Measurements from ENCODE around the gene EDARADD. TPM values are rescaled to one million over a fixed set of nuclear protein-coding genes. Genes with fewer than 3 reads are reported as not detected.

Gene EDARADD
- total RNA-seq, 1 experiment from 2014 or later, result 0.65 TPM

GRCh38 chr1:236467327-236467641 is 73.2 kb downstream of the EDARADD start:
- no peaks in the 10 kb centered on the region for H3K36me3 Mint-ChIP-seq (ENCODE audit: insufficient read depth, unreplicated experiment)
- no peak for DNase-seq (ENCODE audit: unreplicated experiment)
- no TSS peak for BruUV-seq (replicated peaks)
- CTCF ChIA-PET, result interaction anchor here (0.6 to 1.2 kb wide), 2 partner anchors 21 to 867 kb away, joined by 3 to 4 read pairs; no protein-coding TSS in a partner anchor
- H3K27me3 Mint-ChIP-seq (ENCODE audit: insufficient read depth, unreplicated experiment), result no peaks in the 10 kb centered on the region
- H3K27ac Mint-ChIP-seq (ENCODE audit: low read depth, unreplicated experiment), result no peak overlapping the region
- no peaks in the 10 kb centered on the region for H3K9me3 Mint-ChIP-seq (ENCODE audit: unreplicated experiment)
- intact Hi-C loops (cut with micrococcal nuclease), result no loop called here
- no peak for TF ChIP-seq CTCF (IDR thresholded peaks at IDR 0.05; ENCODE audit: unreplicated experiment)
- no peak overlapping the region for H3K4me3 Mint-ChIP-seq (ENCODE audit: unreplicated experiment)
- POLR2A ChIA-PET, result interaction anchor here (0.6 kb wide), 2 partner anchors 18 to 186 kb away, joined by 3 to 5 read pairs; no protein-coding TSS in a partner anchor
- H3K4me1 Mint-ChIP-seq (ENCODE audit: insufficient read depth, unreplicated experiment), result peaks cover 16% of the 10 kb centered on the region

- intact Hi-C loops (cut with micrococcal nuclease), result no loop called here
- DNase-seq (ENCODE audit: unreplicated experiment), result no peak
- BruUV-seq (replicated peaks), result no TSS peak
- Mint-ChIP-seq H3K36me3 (ENCODE audit: insufficient read depth, unreplicated experiment) (no peaks in the 10 kb centered on the region), H3K9me3 (ENCODE audit: unreplicated experiment) (no peaks in the 10 kb centered on the region), H3K4me3 (ENCODE audit: unreplicated experiment) (no peak overlapping the region), H3K27ac (ENCODE audit: low read depth, unreplicated experiment) (no peak overlapping the region), H3K27me3 (ENCODE audit: insufficient read depth, unreplicated experiment) (no peaks in the 10 kb centered on the region), H3K4me1 (ENCODE audit: insufficient read depth, unreplicated experiment) (peaks cover 16% of the 10 kb centered on the region)
- CTCF ChIA-PET, result interaction anchor here (0.7 to 1.2 kb wide), 2 partner anchors 14 to 17 kb away, joined by 4 read pairs; no protein-coding TSS in a partner anchor
- POLR2A ChIA-PET, result interaction anchor here (0.6 kb wide), 1 partner anchor 18 kb away, joined by 3 read pairs; no protein-coding TSS in a partner anchor
- TF ChIP-seq CTCF (IDR thresholded peaks at IDR 0.05; ENCODE audit: unreplicated experiment), result no peak
Observed at GRCh38 chr1:236468625-236469024, 74.5 kb downstream of the EDARADD start.

GRCh38 chr1:236469466-236469865 is 75.4 kb downstream of the EDARADD start:
- H3K27ac Mint-ChIP-seq (ENCODE audit: low read depth, unreplicated experiment), result no peak overlapping the region
- no peak overlapping the region for H3K4me3 Mint-ChIP-seq (ENCODE audit: unreplicated experiment)
- CTCF ChIA-PET, result interaction anchor here (0.7 to 1.2 kb wide), 4 partner anchors 13 to 363 kb away, joined by 3 to 4 read pairs (median 3); no protein-coding TSS in a partner anchor

GRCh38 chr1:236471096-236471495 is 77.0 kb downstream of the EDARADD start:
- ChIA-PET POLR2A (interaction anchor here (0.6 kb wide), 1 partner anchor 20 kb away, joined by 3 read pairs; no protein-coding TSS in a partner anchor), CTCF (interaction anchor here (1.0 to 2.6 kb wide), 2 partner anchors 12 to 18 kb away, joined by 4 to 12 read pairs; no protein-coding TSS in a partner anchor)
- Mint-ChIP-seq H3K4me1 (ENCODE audit: insufficient read depth, unreplicated experiment) (peaks cover 5% of the 10 kb centered on the region), H3K27ac (ENCODE audit: low read depth, unreplicated experiment) (no peak overlapping the region), H3K36me3 (ENCODE audit: insufficient read depth, unreplicated experiment) (no peaks in the 10 kb centered on the region), H3K4me3 (ENCODE audit: unreplicated experiment) (no peak overlapping the region), H3K27me3 (ENCODE audit: insufficient read depth, unreplicated experiment) (no peaks in the 10 kb centered on the region), H3K9me3 (ENCODE audit: unreplicated experiment) (no peaks in the 10 kb centered on the region)
- intact Hi-C loops (cut with micrococcal nuclease), result no loop called here
- no peak for DNase-seq (ENCODE audit: unreplicated experiment)
- no peak for TF ChIP-seq CTCF (IDR thresholded peaks at IDR 0.05; ENCODE audit: unreplicated experiment)
- no TSS peak for BruUV-seq (replicated peaks)

More at GRCh38 chr1:236469466-236469865, 75.4 kb downstream of the EDARADD start:
- intact Hi-C loops (cut with micrococcal nuclease), result no loop called here
- BruUV-seq (replicated peaks), result no TSS peak
- DNase-seq (ENCODE audit: unreplicated experiment), result no peak
- H3K4me1 Mint-ChIP-seq (ENCODE audit: insufficient read depth, unreplicated experiment), result peaks cover 16% of the 10 kb centered on the region
- POLR2A ChIA-PET, result interaction anchor here (0.7 kb wide), 2 partner anchors 56 to 1119 kb away, joined by 3 read pairs; no protein-coding TSS in a partner anchor
- TF ChIP-seq CTCF (IDR thresholded peaks at IDR 0.05; ENCODE audit: unreplicated experiment), result no peak
- H3K27me3 Mint-ChIP-seq (ENCODE audit: insufficient read depth, unreplicated experiment), result no peaks in the 10 kb centered on the region
- no peaks in the 10 kb centered on the region for H3K36me3 Mint-ChIP-seq (ENCODE audit: insufficient read depth, unreplicated experiment)
- H3K9me3 Mint-ChIP-seq (ENCODE audit: unreplicated experiment), result no peaks in the 10 kb centered on the region

Measured in MCF 10A (cell line).